SK-N-SH (cell line): ENCODE measurements around the gene RHOG. TPM values are rescaled to one million over a fixed set of nuclear protein-coding genes. Genes with fewer than 3 reads are reported as not detected.

ENCODE experiments used
- CTCF ChIA-PET: fragments of 300-600, 350-600 bp; formaldehyde crosslinking; extraction: SDS; loops from one replicate; lab custom pipeline; 2021; lab: Yijun Ruan, JAX
- POLR2A ChIA-PET: fragments of 350-600 bp; sonication (Branson Sonifier 250); formaldehyde crosslinking; extraction: SDS; loops from one replicate; lab custom pipeline; 2020; ENCODE audit warnings: antibody characterized with exemption, inconsistent platforms; lab: Yijun Ruan, JAX
- DNase-seq: peaks from one replicate; pipeline ENCODE4 v3.0.0; 2012
- H2AFZ ChIP-seq: fragments of 200-600 bp; sonication (generic); 2 replicates; pipeline ENCODE4 v1.8.1; 2016; ENCODE audit warnings: antibody characterized with exemption, mild to moderate bottlenecking, low read depth
- H3F3A ChIP-seq: fragments of 200-600 bp; sonication (generic); replicated peaks from 2 replicates; pipeline ENCODE3; 2016; ENCODE audit warnings: antibody characterized with exemption, mild to moderate bottlenecking; ENCODE audit not compliant: insufficient read depth
- H3K27ac ChIP-seq, 2 experiments: fragments of 200-500 bp in 1 of 2; fragments of 200-600 bp in 1 of 2; sonication (Bioruptor generic) in 1 of 2; sonication (generic), shearing (Covaris generic) in 1 of 2; 2 replicates each; pipeline versions ENCODE4 v1.5.1 to v1.6.1; 2014 to 2016; ENCODE audit warnings: low read depth in 2 of 2, inconsistent platforms in 1 of 2, low read length in 1 of 2, mild to moderate bottlenecking in 1 of 2, mixed read lengths in 1 of 2
- H3K27me3 ChIP-seq: fragments of 200-600 bp; sonication (generic), shearing (Covaris generic); 2 replicates; pipeline ENCODE4 v1.6.1; 2016; ENCODE audit warnings: mixed run types; ENCODE audit not compliant: insufficient read depth
- H3K36me3 ChIP-seq, 2 experiments: fragments of 200-500 bp in 1 of 2; fragments of 200-600 bp in 1 of 2; sonication (Bioruptor generic) in 1 of 2; sonication (generic) in 1 of 2; replicated peaks in 1 of 2; 2 replicates each; pipeline versions ENCODE3 to v1.5.1; 2014 to 2016; ENCODE audit warnings: low read length in 1 of 2, mild to moderate bottlenecking in 1 of 2; ENCODE audit not compliant: insufficient read depth in 2 of 2, control insufficient read depth in 1 of 2
- H3K4me1 ChIP-seq, 2 experiments: fragments of 200-500 bp in 1 of 2; fragments of 200-600 bp in 1 of 2; sonication (Bioruptor generic) in 1 of 2; sonication (generic), shearing (Covaris generic) in 1 of 2; 2 replicates each; pipeline versions ENCODE4 v1.5.1 to v1.6.1; 2014 to 2016; ENCODE audit warnings: low read depth in 1 of 2, low read length in 1 of 2, mixed run types in 1 of 2; ENCODE audit not compliant: insufficient read depth in 2 of 2, control insufficient read depth in 1 of 2
- H3K4me2 ChIP-seq: fragments of 200-600 bp; sonication (generic), shearing (Covaris generic); 2 replicates; pipeline ENCODE4 v1.6.1; 2017; ENCODE audit warnings: mixed run types
- H3K4me3 ChIP-seq, 2 experiments: fragments of 200-500 bp in 1 of 2; fragments of 200-600 bp in 1 of 2; sonication (Bioruptor generic) in 1 of 2; sonication (generic), shearing (Covaris generic) in 1 of 2; 2 replicates each; pipeline versions ENCODE4 v1.5.1 to v1.8.1; 2014 to 2016; ENCODE audit warnings: low read depth in 2 of 2, inconsistent platforms in 1 of 2, low read length in 1 of 2, mild to moderate bottlenecking in 1 of 2, mixed read lengths in 1 of 2, moderate library complexity in 1 of 2
- H3K79me2 ChIP-seq: fragments of 200-600 bp; sonication (generic); 2 replicates; pipeline ENCODE4 v1.8.1; 2017; ENCODE audit warnings: mild to moderate bottlenecking; ENCODE audit not compliant: insufficient read depth
- H3K9ac ChIP-seq: fragments of 200-600 bp; sonication (generic); 2 replicates; pipeline ENCODE4 v1.6.1; 2017; ENCODE audit warnings: mixed run types
- H3K9me2 ChIP-seq: fragments of 200-600 bp; sonication (generic); 2 replicates; pipeline ENCODE4 v1.6.1; 2017; ENCODE audit warnings: mixed run types
- H3K9me3 ChIP-seq: fragments of 200-600 bp; sonication (generic); 2 replicates; pipeline ENCODE4 v1.6.1; 2017; ENCODE audit warnings: mixed run types, mild to moderate bottlenecking, moderate library complexity
- H4K20me1 ChIP-seq: fragments of 200-600 bp; sonication (generic); 2 replicates; pipeline ENCODE4 v1.6.1; 2017; ENCODE audit warnings: mild to moderate bottlenecking, mixed run types; ENCODE audit not compliant: insufficient read depth
- ELF1 ChIP-seq: IDR thresholded peaks from 2 replicates; pipeline ENCODE4 v1.4.0; 2012
- EP300 ChIP-seq, 2 experiments: IDR thresholded peaks; 2 replicates each; pipeline versions ENCODE4 v1.4.0 to v1.6.1; 2012; ENCODE audit warnings: borderline replicate concordance in 1 of 2, low read depth in 1 of 2, low read length in 1 of 2
- FOSL2 ChIP-seq: IDR thresholded peaks from 2 replicates; pipeline ENCODE4 v1.4.0; 2012; ENCODE audit warnings: low read depth, mild to moderate bottlenecking, moderate library complexity, borderline replicate concordance
- FOXJ3 ChIP-seq: sonication (generic); formaldehyde crosslinking; IDR thresholded peaks from 2 replicates; pipeline ENCODE4 v1.5.1; 2020; ENCODE audit warnings: mild to moderate bottlenecking, missing genetic modification reagents
- GABPA ChIP-seq: IDR thresholded peaks from 2 replicates; pipeline ENCODE4 v1.4.0; 2012; ENCODE audit warnings: low read depth, mild to moderate bottlenecking
- JUND ChIP-seq: IDR thresholded peaks from 2 replicates; pipeline ENCODE4 v1.4.0; 2012
- MXI1 ChIP-seq: IDR thresholded peaks from 2 replicates; pipeline ENCODE4 v1.6.1; 2012; ENCODE audit warnings: mild to moderate bottlenecking, low read depth, low read length, improper control_type of control experiment
- NRF1 ChIP-seq: IDR thresholded peaks from 2 replicates; pipeline ENCODE4 v1.6.1; 2012; ENCODE audit warnings: low read depth, mild to moderate bottlenecking, low read length
- RFX5 ChIP-seq: IDR thresholded peaks from 2 replicates; pipeline ENCODE4 v1.6.1; 2012; ENCODE audit warnings: mild to moderate bottlenecking, improper control_type of control experiment, low read length
- RXRA ChIP-seq: IDR thresholded peaks from 2 replicates; pipeline ENCODE4 v1.4.0; 2012; ENCODE audit warnings: low read depth, mild to moderate bottlenecking, borderline replicate concordance
- SIN3A ChIP-seq: IDR thresholded peaks from 2 replicates; pipeline ENCODE4 v1.6.1; 2012; ENCODE audit warnings: low read depth, mild to moderate bottlenecking, low read length, moderate library complexity, borderline replicate concordance
- TAF1 ChIP-seq: IDR thresholded peaks from 2 replicates; pipeline ENCODE4 v1.6.1; 2012; ENCODE audit warnings: low read depth, mild to moderate bottlenecking, low read length, moderate library complexity, borderline replicate concordance
- TCF12 ChIP-seq: IDR thresholded peaks from 2 replicates; pipeline ENCODE4 v1.4.0; 2012
- TEAD4 ChIP-seq: IDR thresholded peaks from 2 replicates; pipeline ENCODE4 v1.4.0; 2012; ENCODE audit warnings: mild to moderate bottlenecking, borderline replicate concordance; ENCODE audit not compliant: insufficient read depth
- WGBS: methylation state at CpG from one replicate; pipeline ENCODE4 v1.1.6; 2017; ENCODE audit warnings: low lambda C conversion rate; 5-methylcytosine and 5-hydroxymethylcytosine counted together
- polyA plus RNA-seq, 3 experiments: library from polyadenylated mRNA; depleted of rRNA; stranded (reverse); fragments of >200 nt; gene quantifications; 2 replicates each; pipeline ENCODE4 v1.2.3, GENCODE V29; 2012
- TF ChIP-seq, protein P1 (sequence below): fragments of 200-600 bp; sonication (generic); IDR thresholded peaks from 2 replicates; pipeline ENCODE4 v1.6.1; 2017; ENCODE audit warnings: antibody characterized with exemption, mild to moderate bottlenecking, moderate library complexity
- TF ChIP-seq, protein P2 (sequence below): IDR thresholded peaks from 2 replicates; pipeline ENCODE4 v1.4.0; 2012; ENCODE audit warnings: low read depth, borderline replicate concordance

The RHOG gene
- polyA plus RNA-seq, 1 of the 3 experiments (the other 2 are of a cell fraction): 73.7 TPM

DNA sequence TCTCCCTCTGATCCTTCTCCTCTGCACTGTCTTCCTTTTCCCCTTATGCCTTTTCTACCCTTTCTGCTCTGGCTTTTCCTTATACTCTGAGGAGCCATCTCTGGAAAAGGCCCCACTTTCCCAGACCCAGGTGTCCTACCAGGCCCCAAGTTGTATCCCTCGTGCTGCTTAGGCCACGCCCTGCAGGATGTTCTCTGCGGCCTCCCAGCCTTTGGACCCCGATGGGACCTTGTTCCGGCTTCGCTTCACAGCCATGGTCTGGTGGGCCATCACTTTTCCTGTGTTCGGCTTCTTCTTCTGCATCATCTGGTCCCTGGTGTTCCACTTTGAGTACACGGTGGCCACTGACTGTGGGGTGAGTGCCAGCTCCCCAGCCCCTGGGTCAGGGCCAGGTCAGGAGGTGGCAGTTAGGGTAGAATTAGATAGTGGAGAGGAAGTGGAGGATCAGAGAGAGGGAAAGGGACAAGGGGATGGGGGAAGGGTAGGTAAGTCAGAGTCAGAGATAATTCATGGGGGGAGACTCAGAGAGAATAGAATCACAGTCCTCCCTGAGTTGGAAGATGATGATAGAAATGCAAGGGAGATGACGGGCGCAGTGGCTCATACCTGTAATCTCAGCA is 23.5 kb downstream of the RHOG start:
- Histone ChIP-seq H3K79me2 (no peaks in the 10 kb centered on the region), H3K27ac (no peak overlapping the region), H3K4me2 (no peak overlapping the region), H3K4me3 (no peak overlapping the region), H3K36me3 (no peaks in the 10 kb centered on the region), H3K9me3 (no peaks in the 10 kb centered on the region), H3K9ac (no peak overlapping the region), H3F3A (no peaks in the 10 kb centered on the region), H2AFZ (no peak overlapping the region), H3K27me3 (no peaks in the 10 kb centered on the region), H3K9me2 (no peaks in the 10 kb centered on the region), H4K20me1 (no peaks in the 10 kb centered on the region), H3K4me1 (no peaks in the 10 kb centered on the region)
- 95% methylated on average over 10 of the region's 10 CpGs for WGBS
- ChIA-PET POLR2A (no interaction called here), CTCF (interaction anchor here (1.5 to 2.7 kb wide), 3 partner anchors 9 to 32 kb away, joined by 5 to 10 read pairs (median 9); partner anchors contain the start of genes PGAP2 and RHOG)
- no peak for DNase-seq
- TF ChIP-seq, protein P1, sequence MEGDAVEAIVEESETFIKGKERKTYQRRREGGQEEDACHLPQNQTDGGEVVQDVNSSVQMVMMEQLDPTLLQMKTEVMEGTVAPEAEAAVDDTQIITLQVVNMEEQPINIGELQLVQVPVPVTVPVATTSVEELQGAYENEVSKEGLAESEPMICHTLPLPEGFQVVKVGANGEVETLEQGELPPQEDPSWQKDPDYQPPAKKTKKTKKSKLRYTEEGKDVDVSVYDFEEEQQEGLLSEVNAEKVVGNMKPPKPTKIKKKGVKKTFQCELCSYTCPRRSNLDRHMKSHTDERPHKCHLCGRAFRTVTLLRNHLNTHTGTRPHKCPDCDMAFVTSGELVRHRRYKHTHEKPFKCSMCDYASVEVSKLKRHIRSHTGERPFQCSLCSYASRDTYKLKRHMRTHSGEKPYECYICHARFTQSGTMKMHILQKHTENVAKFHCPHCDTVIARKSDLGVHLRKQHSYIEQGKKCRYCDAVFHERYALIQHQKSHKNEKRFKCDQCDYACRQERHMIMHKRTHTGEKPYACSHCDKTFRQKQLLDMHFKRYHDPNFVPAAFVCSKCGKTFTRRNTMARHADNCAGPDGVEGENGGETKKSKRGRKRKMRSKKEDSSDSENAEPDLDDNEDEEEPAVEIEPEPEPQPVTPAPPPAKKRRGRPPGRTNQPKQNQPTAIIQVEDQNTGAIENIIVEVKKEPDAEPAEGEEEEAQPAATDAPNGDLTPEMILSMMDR: no peak
- TF ChIP-seq RXRA (no peak), FOSL2 (no peak), TAF1 (no peak), RFX5 (no peak), NRF1 (no peak), EP300 (IDR thresholded peaks at IDR 0.05; ENCODE audit: borderline replicate concordance in 1 of 2, low read depth in 1 of 2, low read length in 1 of 2) (no peak), TCF12 (no peak), SIN3A (no peak), JUND (no peak), TEAD4 (no peak), FOXJ3 (no peak), GABPA (no peak), MXI1 (no peak), ELF1 (no peak)
- TF ChIP-seq, protein P2, sequence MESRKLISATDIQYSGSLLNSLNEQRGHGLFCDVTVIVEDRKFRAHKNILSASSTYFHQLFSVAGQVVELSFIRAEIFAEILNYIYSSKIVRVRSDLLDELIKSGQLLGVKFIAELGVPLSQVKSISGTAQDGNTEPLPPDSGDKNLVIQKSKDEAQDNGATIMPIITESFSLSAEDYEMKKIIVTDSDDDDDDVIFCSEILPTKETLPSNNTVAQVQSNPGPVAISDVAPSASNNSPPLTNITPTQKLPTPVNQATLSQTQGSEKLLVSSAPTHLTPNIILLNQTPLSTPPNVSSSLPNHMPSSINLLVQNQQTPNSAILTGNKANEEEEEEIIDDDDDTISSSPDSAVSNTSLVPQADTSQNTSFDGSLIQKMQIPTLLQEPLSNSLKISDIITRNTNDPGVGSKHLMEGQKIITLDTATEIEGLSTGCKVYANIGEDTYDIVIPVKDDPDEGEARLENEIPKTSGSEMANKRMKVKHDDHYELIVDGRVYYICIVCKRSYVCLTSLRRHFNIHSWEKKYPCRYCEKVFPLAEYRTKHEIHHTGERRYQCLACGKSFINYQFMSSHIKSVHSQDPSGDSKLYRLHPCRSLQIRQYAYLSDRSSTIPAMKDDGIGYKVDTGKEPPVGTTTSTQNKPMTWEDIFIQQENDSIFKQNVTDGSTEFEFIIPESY: no peak
